ENCODE data around the gene TLK2. TPM values are rescaled to one million over a fixed set of nuclear protein-coding genes. Genes with fewer than 3 reads are reported as not detected.
A peak's percentile ranks its signal among the peaks of the same experiment; 100 is the strongest.

TLK2 gene
- total and polyA plus RNA-seq, 7 donors, result 21.1 to 59.3 (median 30.7) TPM

- WGBS, 2 donors, result 80 to 81% methylated on average over 8 of the region's 8 CpGs
- intact Hi-C loops (cut with DNase I), result no loop called here
- H3K9me3 ChIP-seq, result no peaks in the 10 kb centered on the region
- no peak for DNase-seq
- H3K27ac ChIP-seq, result no peak overlapping the region
- no peak overlapping the region for H3K4me3 ChIP-seq
- TF ChIP-seq CTCF (IDR thresholded peaks at IDR 0.05) (no peak), POLR2AphosphoS5 (IDR thresholded peaks at IDR 0.05) (peak in 1 of 4 donors; percentile 6), POLR2A (IDR thresholded peaks at IDR 0.05) (no peak)
- peaks cover 4 to 43% (median 11%) of the 10 kb centered on the region in 4 donors for H3K36me3 ChIP-seq
- H3K27me3 ChIP-seq, result no peaks in the 10 kb centered on the region
- no peaks in the 10 kb centered on the region for H3K4me1 ChIP-seq
Measured at GRCh38 chr17:62616993-62617893, 138.6 kb downstream of the TLK2 start.

DNA sequence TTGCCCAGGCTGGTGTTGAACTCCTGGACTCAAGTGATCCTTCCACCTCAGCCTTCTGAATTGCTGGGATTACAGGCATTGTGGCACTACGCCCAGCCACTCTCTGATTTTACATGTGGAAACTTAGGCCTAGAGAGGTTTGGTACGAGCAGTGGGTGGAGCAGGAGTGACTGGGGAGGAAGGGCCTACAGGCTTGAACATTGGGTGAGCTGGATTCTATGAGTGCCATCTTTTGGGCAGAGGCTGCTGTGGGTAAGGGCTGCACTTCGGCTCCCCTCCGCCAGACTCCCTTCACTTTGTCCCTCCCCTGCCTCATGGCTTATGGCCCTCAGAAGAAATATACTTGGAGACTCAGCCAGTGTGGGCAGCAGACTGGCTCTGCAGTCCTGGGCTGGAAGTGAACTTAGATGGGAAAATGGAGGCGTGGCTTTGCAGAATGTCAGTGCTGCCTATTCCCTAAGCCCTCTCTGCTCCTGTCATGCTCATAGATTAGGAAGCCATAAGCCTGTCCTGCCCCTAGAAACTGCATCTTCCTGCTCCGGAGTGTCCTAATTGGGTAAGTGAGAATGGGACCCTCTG, 139.4 kb downstream of the TLK2 start:
- Histone ChIP-seq H3K4me3 (no peak overlapping the region), H3K27me3 (no peaks in the 10 kb centered on the region), H3K9me3 (no peaks in the 10 kb centered on the region), H3K27ac (no peak overlapping the region), H3K4me1 (no peaks in the 10 kb centered on the region), H3K36me3 (peaks cover 4 to 38% (median 9%) of the 10 kb centered on the region in 4 donors)
- no peak for DNase-seq
- WGBS, 2 donors, result 83 to 87% methylated on average over 6 of the region's 6 CpGs
- TF ChIP-seq EP300 (IDR thresholded peaks at IDR 0.05) (no peak), CTCF (IDR thresholded peaks at IDR 0.05) (no peak), POLR2AphosphoS5 (IDR thresholded peaks at IDR 0.05) (no peak), POLR2A (IDR thresholded peaks at IDR 0.05) (no peak)
- intact Hi-C loops (cut with DNase I), result no loop called here

GRCh38 chr17:62618647-62619416, 140.2 kb downstream of the TLK2 start:
- Histone ChIP-seq H3K27ac (peak overlapping the region in 2 of 4 donors; percentile 8 to 12), H3K9me3 (no peaks in the 10 kb centered on the region), H3K36me3 (peaks cover 4 to 29% (median 9%) of the 10 kb centered on the region in 4 donors), H3K27me3 (no peaks in the 10 kb centered on the region), H3K4me3 (no peak overlapping the region), H3K4me1 (no peaks in the 10 kb centered on the region)
- TF ChIP-seq POLR2A (IDR thresholded peaks at IDR 0.05), result no peak
- no peak for TF ChIP-seq EP300 (IDR thresholded peaks at IDR 0.05)
- TF ChIP-seq CTCF (IDR thresholded peaks at IDR 0.05), result no peak
- TF ChIP-seq POLR2AphosphoS5 (IDR thresholded peaks at IDR 0.05), result no peak
- intact Hi-C loops (cut with DNase I), result no loop called here
- 86 to 89% methylated on average over 17 of the region's 17 CpGs for WGBS, 2 donors
- DNase-seq, result no peak

DNA sequence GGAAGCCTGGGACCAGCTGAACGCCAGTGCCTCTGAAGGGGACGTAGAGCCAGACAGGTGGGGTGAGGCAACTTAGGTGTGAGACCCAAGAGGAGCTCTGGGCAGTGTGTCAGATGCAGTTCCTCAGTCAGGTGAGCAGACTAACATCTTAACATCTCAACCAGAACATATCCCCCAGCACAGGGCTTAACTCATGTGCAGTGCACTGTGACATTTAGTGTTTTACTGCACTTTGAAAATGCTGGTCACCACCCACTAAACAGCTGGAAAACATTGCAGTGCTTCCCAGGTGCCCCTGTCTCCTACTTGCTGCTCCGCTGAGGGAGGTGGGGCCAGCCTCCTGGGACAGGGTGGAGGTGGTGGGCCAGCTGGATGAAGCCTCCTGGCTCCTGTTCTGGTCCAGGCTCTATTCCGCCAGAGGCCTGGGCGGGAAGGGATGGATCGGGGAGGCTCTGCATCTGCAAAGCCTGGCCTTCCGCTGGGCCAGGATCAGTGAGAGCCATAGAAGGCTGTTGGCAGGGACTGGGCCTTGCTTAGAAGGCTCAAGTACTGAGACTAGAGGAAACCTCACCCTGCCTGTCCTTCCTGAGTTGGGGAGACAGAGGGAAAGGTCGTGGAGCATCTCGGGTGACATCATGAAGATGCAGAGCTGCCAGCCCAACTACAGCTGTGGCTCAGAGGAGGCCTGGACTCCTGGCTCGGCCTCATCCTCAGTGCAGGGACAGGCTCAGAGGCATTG, 141.0 kb downstream of the TLK2 start:
- intact Hi-C loops (cut with DNase I), result no loop called here
- H3K9me3 ChIP-seq, result no peaks in the 10 kb centered on the region
- no peaks in the 10 kb centered on the region for H3K4me1 ChIP-seq
- WGBS, 2 donors, result 89 to 91% methylated on average over 10 of the region's 10 CpGs
- DNase-seq, result no peak
- TF ChIP-seq POLR2AphosphoS5 (IDR thresholded peaks at IDR 0.05), result no peak
- H3K36me3 ChIP-seq, result peaks cover 1 to 22% (median 8%) of the 10 kb centered on the region in 4 donors
- peak overlapping the region in 2 of 4 donors; percentile 8 to 12 for H3K27ac ChIP-seq
- H3K27me3 ChIP-seq, result no peaks in the 10 kb centered on the region
- H3K4me3 ChIP-seq, result no peak overlapping the region

All from sigmoid colon (tissue), 7 donors.